Endothelial cell (in vitro differentiated cells): ENCODE measurements around the gene SFXN1. TPM values are rescaled to one million over a fixed set of nuclear protein-coding genes. Genes with fewer than 3 reads are reported as not detected.

Experiments used
- DNase-seq: peaks from one replicate; pipeline ENCODE4 v3.0.0; 2021; ENCODE audit warnings: low spot score
- H3K27ac Mint-ChIP-seq: one replicate; pipeline ENCODE4 v1.8.0; 2021; ENCODE audit warnings: mixed read lengths, inconsistent platforms; ENCODE audit not compliant: unreplicated experiment
- H3K27me3 Mint-ChIP-seq: one replicate; pipeline ENCODE4 v1.8.0; 2021; ENCODE audit warnings: mild to moderate bottlenecking, moderate library complexity, mixed read lengths, inconsistent platforms; ENCODE audit not compliant: unreplicated experiment
- H3K36me3 Mint-ChIP-seq: one replicate; pipeline ENCODE4 v1.8.0; 2021; ENCODE audit warnings: mild to moderate bottlenecking, low read depth, mixed read lengths, inconsistent platforms; ENCODE audit not compliant: unreplicated experiment
- H3K4me1 Mint-ChIP-seq: one replicate; pipeline ENCODE4 v1.8.0; 2021; ENCODE audit warnings: mild to moderate bottlenecking, mixed read lengths, inconsistent platforms; ENCODE audit not compliant: unreplicated experiment
- H3K4me3 Mint-ChIP-seq: one replicate; pipeline ENCODE4 v1.8.0; 2021; ENCODE audit warnings: mild to moderate bottlenecking, mixed read lengths, inconsistent platforms; ENCODE audit not compliant: unreplicated experiment
- H3K9me3 Mint-ChIP-seq: one replicate; pipeline ENCODE4 v1.8.0; 2021; ENCODE audit warnings: mixed read lengths, inconsistent platforms; ENCODE audit not compliant: unreplicated experiment
- CTCF ChIP-seq: fragments of 200-600 bp; sonication (generic); IDR thresholded peaks from one replicate; pipeline ENCODE4 v1.5.0; 2021; ENCODE audit warnings: antibody characterized with exemption; ENCODE audit not compliant: unreplicated experiment
- total RNA-seq: library from RNA; stranded (reverse); fragmentation: NEBNext Ultra II Directional; extraction: Animal tissue kit (Norgen Biotek cat#: 25700); gene quantifications from one replicate; pipeline ENCODE4 v1.2.1, GENCODE V29; 2021; ENCODE audit not compliant: unreplicated experiment

The SFXN1 gene
- total RNA-seq, 1 donor from 2014 or later = 53.9 TPM

DNA sequence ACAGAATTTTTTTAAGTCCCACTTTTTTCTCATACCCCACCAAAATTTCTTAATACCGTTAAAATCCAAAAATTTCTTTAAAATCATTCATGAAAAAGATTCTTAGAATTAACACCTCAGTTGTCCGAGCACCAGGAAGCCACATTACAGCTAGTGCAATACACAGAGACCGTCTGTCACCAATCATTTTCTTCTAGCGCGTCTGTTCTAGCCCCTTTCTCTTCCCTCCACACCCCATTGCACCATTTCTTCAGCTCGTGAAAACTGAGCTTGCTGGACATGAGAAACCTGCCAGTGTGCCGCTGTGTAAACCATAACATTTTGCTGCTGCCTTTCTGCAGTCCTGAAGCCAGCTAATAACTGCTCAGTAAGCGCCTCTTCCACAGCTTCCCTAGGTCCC is 5.0 kb downstream of the SFXN1 start:
- no peak for TF ChIP-seq CTCF
- H3K36me3 Mint-ChIP-seq = peaks cover 21% of the 10 kb centered on the region
- peaks cover 2% of the 10 kb centered on the region for H3K27me3 Mint-ChIP-seq
- no peaks in the 10 kb centered on the region for H3K9me3 Mint-ChIP-seq
- no peak for DNase-seq
- H3K4me1 Mint-ChIP-seq = peaks cover 18% of the 10 kb centered on the region
- H3K27ac Mint-ChIP-seq = no peak overlapping the region
- no peak overlapping the region for H3K4me3 Mint-ChIP-seq

DNA sequence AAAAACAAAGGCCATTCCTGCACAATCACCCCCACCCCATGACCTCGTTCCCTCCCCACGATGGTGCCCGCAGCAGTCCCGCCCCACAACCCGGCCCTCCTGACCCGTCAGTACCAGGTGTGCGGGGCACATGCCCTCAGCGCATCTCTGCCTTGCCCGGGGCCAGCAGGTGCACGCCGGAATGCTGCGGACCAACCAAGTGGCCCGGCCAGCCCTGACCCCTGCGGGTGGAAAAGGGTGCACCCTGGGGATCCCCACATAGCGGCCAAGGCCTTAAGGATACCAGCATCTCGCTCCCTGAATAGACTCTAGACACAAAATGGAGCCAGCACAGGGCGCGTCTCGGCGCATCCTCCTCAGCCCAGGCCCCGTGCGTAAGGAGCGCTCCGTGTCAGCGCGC is 6.0 kb downstream of the SFXN1 start:
- Mint-ChIP-seq H3K4me1 (peaks cover 13% of the 10 kb centered on the region), H3K36me3 (peaks cover 23% of the 10 kb centered on the region), H3K4me3 (no peak overlapping the region), H3K27ac (no peak overlapping the region), H3K9me3 (no peaks in the 10 kb centered on the region), H3K27me3 (no peaks in the 10 kb centered on the region)
- TF ChIP-seq CTCF = no peak
- DNase-seq = no peak

GRCh38 chr5:175484829-175485228 is 6.5 kb downstream of the SFXN1 start:
- Mint-ChIP-seq H3K4me3 (no peak overlapping the region), H3K27ac (no peak overlapping the region), H3K9me3 (no peaks in the 10 kb centered on the region), H3K36me3 (peaks cover 19% of the 10 kb centered on the region), H3K4me1 (peaks cover 8% of the 10 kb centered on the region), H3K27me3 (no peaks in the 10 kb centered on the region)
- no peak for DNase-seq
- TF ChIP-seq CTCF = no peak

- DNase-seq = no peak
- H3K9me3 Mint-ChIP-seq = no peaks in the 10 kb centered on the region
- peaks cover 19% of the 10 kb centered on the region for H3K36me3 Mint-ChIP-seq
- no peak overlapping the region for H3K27ac Mint-ChIP-seq
- no peak overlapping the region for H3K4me3 Mint-ChIP-seq
- H3K4me1 Mint-ChIP-seq = peaks cover 1% of the 10 kb centered on the region
- TF ChIP-seq CTCF = no peak
- no peaks in the 10 kb centered on the region for H3K27me3 Mint-ChIP-seq
Measured at GRCh38 chr5:175485631-175486030, 7.3 kb downstream of the SFXN1 start.

- H3K4me1 Mint-ChIP-seq = no peaks in the 10 kb centered on the region
- TF ChIP-seq CTCF = no peak
- DNase-seq = no peak
- H3K27ac Mint-ChIP-seq = no peak overlapping the region
- H3K27me3 Mint-ChIP-seq = no peaks in the 10 kb centered on the region
- peaks cover 24% of the 10 kb centered on the region for H3K36me3 Mint-ChIP-seq
- H3K4me3 Mint-ChIP-seq = no peak overlapping the region
- H3K9me3 Mint-ChIP-seq = no peaks in the 10 kb centered on the region
Measured at GRCh38 chr5:175487514-175488222, 9.3 kb downstream of the SFXN1 start.
